RCC 7860 (cell line): ENCODE data around the gene RNASE8.

Experiments used
- DNase-seq: peaks from one replicate; pipeline ENCODE4 v3.0.0-alpha.2; 2015; ENCODE audit warnings: low spot score
- FAIRE-seq: peaks from 2 replicates; lab custom pipeline; 2012; peaks lifted over from hg19 to GRCh38; lab: Jason Lieb, UNC

RNASE8 gene

DNA sequence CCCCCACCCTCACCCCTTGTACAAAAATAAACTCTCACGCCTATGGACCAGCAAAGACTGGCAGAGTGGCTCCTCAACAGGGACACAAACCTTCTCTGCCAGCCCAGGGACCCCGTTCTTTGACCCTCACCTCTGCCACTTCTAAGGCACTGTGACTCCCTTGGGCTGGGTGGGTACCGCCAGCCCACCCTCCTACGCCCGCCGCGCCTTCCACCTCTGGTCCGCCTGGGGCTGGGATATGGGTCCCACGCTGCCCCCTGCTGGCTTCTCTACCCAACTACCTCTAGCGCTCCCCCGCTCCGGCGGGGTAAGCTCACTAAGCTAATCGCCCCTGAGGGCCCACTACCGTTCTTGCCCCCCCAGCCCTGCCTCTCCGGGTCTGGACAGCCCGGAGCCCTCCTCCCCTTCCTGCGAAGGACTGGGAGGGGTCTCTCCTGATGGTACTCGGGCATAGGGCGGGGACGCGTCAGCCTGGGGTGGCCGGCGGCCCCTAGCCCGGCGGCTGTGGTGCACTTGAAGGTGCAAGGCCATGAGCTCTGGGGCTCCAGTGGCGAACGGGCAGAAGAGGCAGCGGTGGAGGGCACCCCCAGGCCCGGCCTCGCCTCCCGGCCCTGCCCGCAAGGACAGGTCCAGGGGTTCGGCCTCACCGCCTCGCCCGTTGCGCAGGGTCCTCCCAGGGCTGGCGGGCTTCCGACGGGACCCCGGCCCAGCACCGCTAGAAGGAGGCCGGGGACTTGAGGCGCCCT is 32.7 kb downstream of the RNASE8 start:
- DNase-seq: no peak
- no peak for FAIRE-seq

DNA sequence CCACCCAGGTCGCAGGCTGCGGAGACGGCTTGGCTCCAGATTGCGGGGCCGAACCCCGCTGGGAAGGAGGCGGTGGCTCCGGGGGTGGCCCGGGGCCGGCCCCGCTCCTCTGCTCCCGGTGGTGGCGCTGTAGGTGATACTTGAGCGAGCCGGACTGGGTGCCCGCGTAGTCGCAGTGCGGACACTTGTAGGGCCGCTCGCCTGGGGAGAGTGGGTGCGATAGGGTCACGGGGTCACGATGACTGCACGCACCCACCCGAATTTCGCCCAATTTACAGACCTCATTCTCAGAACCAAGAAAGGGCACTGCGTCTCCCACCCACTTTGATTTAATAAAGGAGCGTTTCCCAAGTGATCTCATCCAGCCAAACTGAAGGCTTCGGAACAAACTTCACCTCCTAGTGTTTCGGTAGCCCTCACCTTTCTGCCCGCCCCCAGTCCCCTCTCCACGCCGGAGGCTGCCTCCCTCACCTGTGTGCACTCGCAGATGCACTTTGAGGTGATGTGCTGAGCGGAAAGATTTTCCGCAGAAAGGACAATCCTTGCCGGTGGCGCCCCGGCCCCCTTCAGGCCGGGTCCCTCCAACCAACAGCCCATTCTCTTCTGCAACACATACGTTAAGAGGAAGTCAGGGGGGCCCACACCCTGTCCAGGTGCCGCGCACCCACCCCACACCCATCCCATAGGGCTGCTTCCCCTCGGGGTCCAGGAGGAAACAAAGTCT is 33.5 kb downstream of the RNASE8 start:
- DNase-seq (no peak), FAIRE-seq (no peak)

GRCh38 chr14:21091821-21092272 is 34.2 kb downstream of the RNASE8 start:
- no peak for FAIRE-seq

GRCh38 chr14:21092273-21093011 is 34.8 kb downstream of the RNASE8 start:
- DNase-seq (peak; percentile 20), FAIRE-seq (no peak)

More at GRCh38 chr14:21091821-21092272, 34.2 kb downstream of the RNASE8 start:
- no peak for DNase-seq

GRCh38 chr14:21093018-21093417 is 35.4 kb downstream of the RNASE8 start:
- FAIRE-seq (no peak), DNase-seq (no peak)

GRCh38 chr14:21093769-21094681 is 36.4 kb downstream of the RNASE8 start:
- DNase-seq (peak; percentile 38), FAIRE-seq (peak; percentile 16)

DNA sequence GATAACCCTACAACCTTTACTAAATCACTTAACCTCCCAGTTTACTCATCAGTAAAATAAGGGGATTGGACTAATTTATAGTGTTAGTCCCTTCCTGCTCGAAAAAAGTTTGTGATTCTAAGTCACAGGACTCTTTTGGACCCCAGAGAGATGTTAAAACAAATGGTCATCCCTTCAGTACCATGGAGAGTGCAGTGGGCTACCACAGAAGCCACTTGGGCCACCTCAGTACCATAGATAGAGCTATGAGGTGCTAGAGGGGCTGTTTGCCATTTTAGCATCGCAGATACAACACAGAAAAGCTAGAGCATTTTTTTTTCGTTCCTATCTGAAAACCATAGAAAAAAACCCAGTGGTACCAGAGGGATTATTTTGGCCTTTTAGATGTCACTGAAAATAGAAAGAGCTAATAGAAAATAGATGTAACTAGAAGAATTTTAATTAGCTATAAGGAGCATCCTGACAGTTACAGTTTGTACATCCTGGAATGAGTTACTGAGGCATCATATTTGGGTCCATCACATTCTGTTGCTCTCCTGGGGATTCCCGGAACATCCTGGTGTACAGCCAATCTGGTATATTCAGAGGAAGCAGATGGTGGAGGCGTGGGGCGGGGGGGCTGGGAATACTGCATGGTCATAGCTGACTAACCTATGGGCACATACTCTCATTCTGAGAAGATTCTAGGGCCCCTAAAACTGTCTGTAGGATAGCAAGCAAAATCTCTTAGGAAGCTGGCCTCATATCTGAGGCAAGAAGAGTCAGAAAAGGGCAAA is 38.0 kb downstream of the RNASE8 start:
- DNase-seq: no peak
- no peak for FAIRE-seq

- DNase-seq: no peak
- FAIRE-seq: no peak
Measured at GRCh38 chr14:21096438-21096837, 38.8 kb downstream of the RNASE8 start.

DNA sequence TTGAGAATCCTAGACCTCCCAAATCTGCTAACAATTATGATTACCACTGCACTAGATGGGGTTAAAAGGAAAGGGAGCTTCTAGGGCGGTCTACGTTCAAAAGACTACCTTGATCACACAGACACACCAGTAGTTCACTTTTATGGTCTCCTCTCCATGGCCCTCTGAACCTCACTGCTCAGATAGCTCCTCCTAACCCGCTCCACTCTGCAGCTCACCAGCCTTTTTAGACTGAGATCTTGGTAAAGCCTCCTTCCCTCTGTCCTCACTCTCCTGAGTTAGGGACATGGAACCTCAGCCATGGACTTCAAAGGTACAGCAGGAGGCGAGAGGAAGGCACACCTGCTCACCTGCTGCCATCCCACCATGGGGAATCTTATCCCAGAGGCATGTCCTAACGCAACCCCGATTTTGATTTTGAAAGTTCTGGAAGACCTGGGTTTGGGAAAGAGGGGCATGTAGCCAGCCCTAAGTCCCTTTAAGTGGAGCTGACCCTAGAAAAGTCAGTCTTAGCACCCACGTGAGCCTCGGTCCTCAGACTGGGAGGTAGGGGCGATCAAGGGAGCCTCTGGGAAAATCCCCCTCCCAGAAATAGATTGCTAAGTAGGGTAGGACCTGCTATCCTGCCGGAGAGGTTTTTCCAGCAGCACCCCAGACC is 39.5 kb downstream of the RNASE8 start:
- DNase-seq (no peak), FAIRE-seq (no peak)

- DNase-seq: no peak
- FAIRE-seq: no peak
Measured at GRCh38 chr14:21097636-21098075, 40.0 kb downstream of the RNASE8 start.

DNA sequence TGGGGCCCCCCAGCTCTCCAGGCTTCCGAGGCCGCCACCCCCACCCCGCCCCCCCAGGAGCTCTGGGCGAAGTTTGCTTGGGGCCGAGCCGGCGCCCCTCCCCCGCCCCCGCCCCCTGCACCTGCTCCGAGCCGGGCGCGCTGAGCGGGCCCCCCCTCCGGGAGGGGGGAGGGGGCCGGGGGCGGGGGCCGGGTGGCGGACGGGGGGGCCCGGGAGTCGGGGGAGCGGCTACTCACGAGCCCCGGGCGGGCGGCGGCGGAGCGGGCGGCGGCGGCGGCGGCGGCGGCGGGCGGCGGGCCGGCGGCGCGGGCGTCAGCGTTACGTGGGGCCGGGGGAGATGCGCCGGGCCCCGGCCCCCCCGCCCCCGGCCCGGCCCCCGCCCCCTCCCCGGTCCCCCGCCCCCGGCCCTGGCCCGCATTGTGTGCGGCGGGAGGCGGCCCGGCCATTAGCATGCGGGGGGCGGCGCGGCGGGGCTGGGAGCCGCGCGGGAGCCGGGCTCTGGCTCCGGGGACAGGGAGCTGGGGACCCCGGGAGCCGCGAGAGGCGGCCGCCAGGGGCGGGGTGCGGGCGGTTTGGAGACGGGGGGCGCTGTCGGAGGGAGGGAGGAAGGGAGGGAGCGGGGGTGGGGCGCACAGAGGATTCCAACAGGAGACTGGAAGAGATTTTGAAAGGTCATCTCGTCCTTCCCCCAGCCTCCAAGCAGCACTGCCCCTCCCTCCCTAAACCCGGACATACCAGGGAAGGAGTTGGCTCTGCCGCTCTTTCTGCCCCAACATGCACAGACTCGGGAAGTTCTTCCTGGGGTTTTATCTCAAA is 40.7 kb downstream of the RNASE8 start, which contains the start of gene ZNF219:
ZNF219 (minus strand) TSS at position 580 of the 816 bp plus-strand sequence. CDS start 5,064 bp downstream, outside the sequence.
- no peak for FAIRE-seq
- no peak for DNase-seq

GRCh38 chr14:21098892-21099595 is 41.4 kb downstream of the RNASE8 start:
- DNase-seq (no peak), FAIRE-seq (no peak)

- FAIRE-seq (no peak), DNase-seq (no peak)
Measured at GRCh38 chr14:21099596-21099985, 42.0 kb downstream of the RNASE8 start.

- no peak for DNase-seq
- no peak for FAIRE-seq
Measured at GRCh38 chr14:21100931-21101330, 43.3 kb downstream of the RNASE8 start, which contains the start of gene TMEM253. Gene TMEM253, plus strand, starts transcription at chr14:21101066. Its CDS starts 278 bp downstream, at chr14:21101344.

- FAIRE-seq (no peak), DNase-seq (no peak)
Measured at GRCh38 chr14:21101802-21102413, 44.3 kb downstream of the RNASE8 start.

- DNase-seq (no peak), FAIRE-seq (no peak)
Measured at GRCh38 chr14:21102521-21103410, 45.1 kb downstream of the RNASE8 start.
